HepG2 (cell line): Measurements from ENCODE around the gene EMID1. TPM values are rescaled to one million over a fixed set of nuclear protein-coding genes. Genes with fewer than 3 reads are reported as not detected.
A peak's percentile ranks its signal among the peaks of the same experiment; 100 is the strongest.

ENCODE experiments used
- ATAC-seq: fragments of 200-7000 bp; cut with Tn5 transposase; 3 replicates; pipeline ENCODE4 v1.9.1; 2020; ENCODE audit warnings: mild to moderate bottlenecking, moderate library complexity
- BruUV-seq: library from RNA; stranded (reverse); fragments of 400-500 nt; replicated peaks from 2 replicates; lab custom pipeline; 2021; lab: Mats Ljungman, UMichigan
- CTCF ChIA-PET: fragments of 300-600 bp; formaldehyde crosslinking; extraction: SDS; loops from one replicate; lab custom pipeline; 2021; ENCODE audit warnings: low total read pairs, inconsistent platforms, low intra/inter-chr PET ratio; lab: Yijun Ruan, JAX
- POLR2A ChIA-PET: fragments of 350-600 bp; sonication (Branson Sonifier 250); formaldehyde crosslinking; loops from one replicate; lab custom pipeline; 2020; ENCODE audit warnings: antibody characterized with exemption, inconsistent platforms; lab: Yijun Ruan, JAX
- DNase-seq: peaks from one replicate; pipeline ENCODE4 v3.0.0-alpha.2; 2015; ENCODE audit warnings: low spot score
- FAIRE-seq: peaks from 3 replicates; lab custom pipeline; 2011; peaks lifted over from hg19 to GRCh38; lab: Jason Lieb, UNC
- H2AFZ ChIP-seq: one replicate; pipeline ENCODE4 v1.6.1; 2011; ENCODE audit warnings: low read length, inconsistent platforms
- H3K27ac ChIP-seq: fragments of 300-600 bp; 3 replicates; pipeline ENCODE4 v1.8.0; 2011; ENCODE audit warnings: mixed run types, mild to moderate bottlenecking, mixed read lengths, low read length, inconsistent platforms; ENCODE audit not compliant: insufficient read depth; ENCODE audit errors: extremely low read length
- H3K27me3 ChIP-seq, 2 experiments: fragments of 200-600 bp in 1 of 2; 2 replicates in 1 of 2; 3 replicates in 1 of 2; pipeline versions ENCODE4 v1.6.0 to v1.8.0; 2011; ENCODE audit warnings: low read length in 2 of 2, mild to moderate bottlenecking in 2 of 2, moderate library complexity in 2 of 2, inconsistent platforms in 1 of 2; ENCODE audit not compliant: insufficient read depth in 2 of 2, control insufficient read depth in 1 of 2
- H3K36me3 ChIP-seq, 2 experiments: fragments of 200-600 bp in 1 of 2; replicated peaks in 1 of 2; 2 replicates in 1 of 2; 3 replicates in 1 of 2; pipeline versions ENCODE4 v1.5.1 to v1.8.0; 2011; ENCODE audit warnings: low read length in 2 of 2, inconsistent platforms in 1 of 2; ENCODE audit not compliant: insufficient read depth in 2 of 2, control insufficient read depth in 1 of 2
- H3K4me1 ChIP-seq: 2 replicates; pipeline ENCODE4 v1.5.1; 2012; ENCODE audit warnings: low read length, inconsistent platforms; ENCODE audit not compliant: insufficient read depth
- H3K4me2 ChIP-seq: 2 replicates; pipeline ENCODE4 v1.6.0; 2011; ENCODE audit warnings: low read depth, low read length, inconsistent platforms
- H3K4me3 ChIP-seq, 3 experiments: fragments of 200-600 bp in 1 of 3; sonication (generic), shearing (Covaris generic) in 1 of 3; replicated peaks in 1 of 3; 2 replicates each; pipeline ENCODE4 v1.5.1; 2011 to 2016; ENCODE audit warnings: low read length in 3 of 3, inconsistent platforms in 2 of 3, low read depth in 2 of 3, mild to moderate bottlenecking in 2 of 3, control low read depth in 1 of 3, mixed read lengths in 1 of 3; ENCODE audit not compliant: insufficient read depth in 1 of 3
- H3K79me2 ChIP-seq: one replicate; pipeline ENCODE4 v1.6.1; 2011; ENCODE audit warnings: low read length, inconsistent platforms; ENCODE audit not compliant: insufficient read depth
- H3K9ac ChIP-seq: 2 replicates; pipeline ENCODE4 v1.6.0; 2011; ENCODE audit warnings: mild to moderate bottlenecking, low read depth, low read length, inconsistent platforms; ENCODE audit not compliant: insufficient read depth
- H3K9me3 ChIP-seq: 2 replicates; pipeline ENCODE4 v1.5.1; 2012; ENCODE audit warnings: mild to moderate bottlenecking, low read length
- H4K20me1 ChIP-seq: 2 replicates; pipeline ENCODE4 v1.6.0; 2011; ENCODE audit warnings: inconsistent platforms, mild to moderate bottlenecking, low read length, moderate library complexity; ENCODE audit not compliant: insufficient read depth
- CTCF ChIP-seq: sonication (generic); formaldehyde crosslinking; IDR thresholded peaks from 2 replicates; pipeline ENCODE4 v1.5.0; 2020; ENCODE audit warnings: mild to moderate bottlenecking, missing genetic modification reagents, moderate library complexity
- REL ChIP-seq: sonication (generic); formaldehyde crosslinking; conservative IDR thresholded peaks from 2 replicates; pipeline ENCODE4 v1.8.0; 2022; ENCODE audit warnings: mild to moderate bottlenecking, missing genetic modification reagents, moderate library complexity
- ZNF138 ChIP-seq: sonication (generic); formaldehyde crosslinking; IDR thresholded peaks from 2 replicates; pipeline ENCODE4 v1.5.0; 2020; ENCODE audit warnings: mild to moderate bottlenecking, low read depth, missing genetic modification reagents
- ZNF235 ChIP-seq: sonication (generic); formaldehyde crosslinking; IDR thresholded peaks from 2 replicates; pipeline ENCODE4 v1.8.1; 2023; ENCODE audit warnings: mild to moderate bottlenecking, missing genetic modification reagents, borderline replicate concordance
- ZNF629 ChIP-seq: sonication (generic); formaldehyde crosslinking; conservative IDR thresholded peaks from 2 replicates; pipeline ENCODE4 v1.5.0; 2020; ENCODE audit warnings: missing genetic modification reagents
- ZNF768 ChIP-seq: sonication (generic); formaldehyde crosslinking; IDR thresholded peaks from 2 replicates; pipeline ENCODE4 v1.4.0; 2020; ENCODE audit warnings: missing genetic modification reagents
- WGBS: methylation state at CpG from one replicate; pipeline ENCODE4 v1.1.6; 2017; ENCODE audit warnings: low lambda C conversion rate; 5-methylcytosine and 5-hydroxymethylcytosine counted together
- in situ Hi-C: cut with HindIII; loops from 2 replicates; pipeline ENCODE4 v1.10.0; 2017; ENCODE audit warnings: low pct_unique_long_range_greater_than_20kb; ENCODE audit not compliant: extremely low pct_ligation_motif_present
- intact Hi-C: fragments of 100-400 bp; cut with micrococcal nuclease; formaldehyde crosslinking; loops from one replicate; pipeline ENCODE4 v1.10.0; 2022; ENCODE audit not compliant: unreplicated experiment
- polyA plus RNA-seq, 8 experiments: library from polyadenylated mRNA; depleted of rRNA in 3 of 8; stranded (reverse) in 7 of 8; unstranded in 1 of 8; fragments of >200 nt; fragmentation: Illumina TruSeq in 4 of 8; extraction: Trizol in 4 of 8; gene quantifications; 2 replicates each; pipeline versions ENCODE4 v1.2.1 to v1.2.3, GENCODE V29; 2011 to 2016; ENCODE audit warnings: low read depth in 4 of 8, missing spikeins in 1 of 8, mixed read lengths in 1 of 8; ENCODE audit not compliant: insufficient read depth in 1 of 8
- total RNA-seq, 5 experiments: library from RNA; depleted of rRNA; stranded (reverse); fragments of >200 nt; fragmentation: Illumina TruSeq; extraction: Trizol; gene quantifications; 2 replicates each; pipeline ENCODE4 v1.2.3, GENCODE V29; 2016; ENCODE audit warnings: low read depth in 1 of 5

Gene EMID1
- total and polyA plus RNA-seq, 2 of the 13 experiments (the other 11 are each of a cell fraction or from before 2014, with no cell fraction given), result 0.45 to 0.82 TPM

GRCh38 chr22:29194184-29194583, 11.5 kb upstream of the EMID1 start:
- intact Hi-C loops, result no loop called here
- BruUV-seq, result no TSS peak
- Histone ChIP-seq H3K4me1 (peaks cover 10% of the 10 kb centered on the region), H3K79me2 (no peaks in the 10 kb centered on the region), H4K20me1 (no peaks in the 10 kb centered on the region)
- WGBS, result 20% methylated on average over 2 of the region's 2 CpGs
- TF ChIP-seq REL (CRISPR knock-in tag), result no peak
- TF ChIP-seq ZNF138 (CRISPR knock-in tag), result no peak
- peak; percentile 8; the same call in 1 of the 2 replicates for TF ChIP-seq CTCF (CRISPR knock-in tag)
- TF ChIP-seq, all 625 proteins: peak for 1
- POLR2A ChIA-PET, result no interaction called here
- no peak for DNase-seq
- Histone ChIP-seq H3K9me3 (no peaks in the 10 kb centered on the region), H3K4me3 (no peak overlapping the region), H3K27ac (no peak overlapping the region), H2AFZ (no peak overlapping the region), H3K9ac (no peak overlapping the region), H3K4me2 (no peak overlapping the region), H3K27me3 (peaks cover 0 to 10% of the 10 kb centered on the region in 2 experiments; a peak in 2 of 5 replicates), H3K36me3 (no peaks in the 10 kb centered on the region)
- no peak for FAIRE-seq
- in situ Hi-C loops, result no loop called here
- CTCF ChIA-PET, result no interaction called here
- no peak for ATAC-seq

GRCh38 chr22:29195118-29195963, 10.4 kb upstream of the EMID1 start:
- ATAC-seq (peak; percentile 86), FAIRE-seq (no peak), DNase-seq (no peak)
- 29% methylated on average over 8 of the region's 8 CpGs for WGBS
- H3K27me3 ChIP-seq, result peaks cover 0 to 10% of the 10 kb centered on the region in 2 experiments; a peak in 2 of 5 replicates
- in situ Hi-C loops (no loop called here), intact Hi-C loops (no loop called here)
- ChIA-PET POLR2A (interaction anchor here (0.5 kb wide), 1 partner anchor 27 kb away, joined by 3 read pairs; no protein-coding TSS in a partner anchor), CTCF (no interaction called here)
- H3K27ac ChIP-seq, result no peak overlapping the region
- H3K9me3 ChIP-seq, result no peaks in the 10 kb centered on the region
- no peak overlapping the region for H2AFZ ChIP-seq
- H3K36me3 ChIP-seq, result no peaks in the 10 kb centered on the region
- TF ChIP-seq ZNF768 (CRISPR knock-in tag) (0 out of 2 replicates have a peak, but pooled peaks have one; percentile 19), ZNF629 (peak; percentile 81), ZNF235 (CRISPR knock-in tag) (no peak)
- no peak overlapping the region for H3K9ac ChIP-seq
- peak overlapping the region; percentile 37; the same call in 1 of the 2 replicates for H3K4me2 ChIP-seq
- H3K4me3 ChIP-seq, result no peak overlapping the region; a peak in 1 of 6 replicates
- BruUV-seq, result no TSS peak
- no peaks in the 10 kb centered on the region for H3K79me2 ChIP-seq
- H4K20me1 ChIP-seq, result no peaks in the 10 kb centered on the region
- peaks cover 10% of the 10 kb centered on the region for H3K4me1 ChIP-seq
